GM20000 (cell line): ENCODE data around the gene ZCCHC17.
"Not testable (repeated sequence)": the region's sequence is repeated elsewhere in the genome, so short reads cannot be mapped to it uniquely, and the experiment has no call there.

Experiments used
- DNase-seq: peaks from one replicate; pipeline ENCODE4 v3.0.0; 2012; ENCODE audit warnings: low spot score
- TF ChIP-seq, protein P1 (sequence below): IDR thresholded peaks from 2 replicates; pipeline ENCODE4 v1.5.1; 2012; ENCODE audit warnings: mild to moderate bottlenecking, control low read depth; ENCODE audit errors: extremely low read depth, missing control alignments

ZCCHC17 gene

DNA sequence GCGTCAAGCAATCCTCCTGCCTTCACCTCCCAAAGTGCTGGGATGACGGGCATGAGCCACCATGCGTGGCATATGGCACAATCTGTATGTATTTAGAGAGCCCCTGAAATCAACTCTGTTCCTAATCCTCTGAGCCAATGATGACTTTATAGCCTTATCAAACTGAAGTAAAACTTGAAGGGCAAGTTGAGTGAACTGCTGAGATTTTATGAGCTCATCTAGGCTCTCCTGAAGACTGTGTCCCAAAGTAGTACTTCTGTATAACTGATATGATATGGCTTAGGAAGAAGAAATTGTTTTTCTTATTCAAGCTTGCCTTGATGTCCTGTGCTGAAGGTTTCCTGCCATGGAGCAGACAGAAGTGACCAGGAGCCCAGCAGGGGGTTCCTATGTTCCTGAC lies 33.4 kb upstream of the ZCCHC17 start:
- DNase-seq: no peak
- TF ChIP-seq, protein P1, sequence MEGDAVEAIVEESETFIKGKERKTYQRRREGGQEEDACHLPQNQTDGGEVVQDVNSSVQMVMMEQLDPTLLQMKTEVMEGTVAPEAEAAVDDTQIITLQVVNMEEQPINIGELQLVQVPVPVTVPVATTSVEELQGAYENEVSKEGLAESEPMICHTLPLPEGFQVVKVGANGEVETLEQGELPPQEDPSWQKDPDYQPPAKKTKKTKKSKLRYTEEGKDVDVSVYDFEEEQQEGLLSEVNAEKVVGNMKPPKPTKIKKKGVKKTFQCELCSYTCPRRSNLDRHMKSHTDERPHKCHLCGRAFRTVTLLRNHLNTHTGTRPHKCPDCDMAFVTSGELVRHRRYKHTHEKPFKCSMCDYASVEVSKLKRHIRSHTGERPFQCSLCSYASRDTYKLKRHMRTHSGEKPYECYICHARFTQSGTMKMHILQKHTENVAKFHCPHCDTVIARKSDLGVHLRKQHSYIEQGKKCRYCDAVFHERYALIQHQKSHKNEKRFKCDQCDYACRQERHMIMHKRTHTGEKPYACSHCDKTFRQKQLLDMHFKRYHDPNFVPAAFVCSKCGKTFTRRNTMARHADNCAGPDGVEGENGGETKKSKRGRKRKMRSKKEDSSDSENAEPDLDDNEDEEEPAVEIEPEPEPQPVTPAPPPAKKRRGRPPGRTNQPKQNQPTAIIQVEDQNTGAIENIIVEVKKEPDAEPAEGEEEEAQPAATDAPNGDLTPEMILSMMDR: no peak

DNA sequence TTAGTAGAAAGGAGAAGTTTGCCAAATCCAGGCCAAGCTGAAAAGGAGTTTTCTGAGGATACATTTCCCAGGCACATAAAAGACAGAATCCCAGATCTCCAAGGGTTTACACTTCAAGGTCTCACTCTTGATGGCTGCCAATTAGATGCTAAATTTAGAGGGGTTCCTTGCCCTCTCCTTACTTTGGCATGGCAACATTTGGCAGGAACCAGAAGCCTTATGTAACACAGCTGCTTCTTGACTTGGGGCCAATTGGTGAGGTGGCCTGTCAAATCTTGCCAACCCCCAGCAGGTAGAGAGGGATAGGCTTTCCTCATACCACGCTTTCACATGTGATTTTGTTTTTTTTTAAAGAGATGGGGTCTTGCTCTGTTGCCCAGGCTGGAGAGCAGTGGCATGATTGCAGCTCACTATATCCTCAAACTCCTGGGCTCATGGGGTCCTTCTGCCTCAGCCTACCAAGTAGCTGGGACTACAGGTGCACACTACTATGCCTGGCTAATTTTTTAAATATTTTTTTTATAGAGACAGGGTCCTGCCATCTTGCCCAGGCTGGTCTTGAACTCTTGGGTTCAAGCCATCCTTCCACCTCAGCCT lies 31.9 kb upstream of the ZCCHC17 start:
- TF ChIP-seq, protein P1: no peak

DNA sequence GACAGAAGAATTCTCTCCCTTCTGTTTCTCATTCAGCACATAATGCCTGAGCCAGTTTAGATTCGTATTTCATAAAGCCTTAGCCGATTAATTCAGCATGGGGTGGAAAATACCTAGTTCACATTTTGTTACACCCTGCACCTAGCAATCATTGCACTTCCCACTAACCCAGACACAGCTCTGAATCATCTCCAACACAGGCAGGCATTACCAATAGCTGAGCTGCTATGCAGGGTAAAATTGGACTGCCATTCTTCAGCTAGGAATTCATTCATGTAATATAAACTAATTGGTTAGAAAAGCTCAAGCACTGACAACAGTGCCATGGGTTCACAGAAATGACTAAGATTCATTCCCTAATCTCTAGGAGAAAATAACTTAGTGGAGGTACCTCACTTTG lies 30.3 kb upstream of the ZCCHC17 start:
- TF ChIP-seq, protein P1: no peak
- no peak for DNase-seq

More for the DNA sequence above, 31.9 kb upstream of the ZCCHC17 start:
- no peak for DNase-seq

DNA sequence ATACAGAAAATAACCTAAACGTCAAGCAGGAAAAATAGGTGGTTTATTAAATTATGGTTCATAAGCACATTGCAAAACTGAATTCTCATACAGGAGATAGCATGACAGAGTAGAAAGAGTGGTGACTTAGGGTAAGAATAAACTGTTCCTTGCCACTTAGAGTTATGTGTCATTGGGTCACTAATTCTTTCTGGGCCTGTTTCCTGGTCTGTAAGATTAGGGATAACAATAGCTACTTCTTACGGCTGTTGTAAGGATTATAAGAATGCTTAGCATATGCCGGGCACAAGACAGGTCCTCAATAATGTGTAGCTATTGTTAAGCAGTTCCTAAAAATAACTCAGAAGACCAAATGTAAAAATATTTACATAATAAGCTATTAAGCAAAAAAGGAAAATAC lies 24.5 kb upstream of the ZCCHC17 start:
- TF ChIP-seq, protein P1: no peak

DNA sequence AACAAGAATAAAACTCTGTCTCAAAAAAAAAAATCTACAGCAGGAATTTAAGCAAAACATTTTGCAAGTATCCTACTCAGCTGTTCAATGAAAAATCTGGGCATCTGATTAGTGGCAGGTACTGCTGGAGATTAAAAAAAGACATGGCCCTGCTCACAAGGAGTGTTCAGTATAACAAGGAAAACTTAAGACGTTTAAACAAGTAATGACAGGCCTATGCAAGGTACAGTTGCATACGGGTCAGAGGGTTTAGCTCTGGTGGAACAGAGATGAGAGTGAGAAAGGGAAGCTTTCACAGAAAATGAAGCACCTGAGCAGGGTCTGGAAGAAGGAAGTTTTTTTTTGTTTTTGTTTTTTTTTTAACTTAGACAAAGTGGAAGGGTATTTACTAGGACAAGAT lies 23.2 kb upstream of the ZCCHC17 start:
- TF ChIP-seq, protein P1: no peak
- no peak for DNase-seq

More for the DNA sequence above, 24.5 kb upstream of the ZCCHC17 start:
- DNase-seq: no peak

DNA sequence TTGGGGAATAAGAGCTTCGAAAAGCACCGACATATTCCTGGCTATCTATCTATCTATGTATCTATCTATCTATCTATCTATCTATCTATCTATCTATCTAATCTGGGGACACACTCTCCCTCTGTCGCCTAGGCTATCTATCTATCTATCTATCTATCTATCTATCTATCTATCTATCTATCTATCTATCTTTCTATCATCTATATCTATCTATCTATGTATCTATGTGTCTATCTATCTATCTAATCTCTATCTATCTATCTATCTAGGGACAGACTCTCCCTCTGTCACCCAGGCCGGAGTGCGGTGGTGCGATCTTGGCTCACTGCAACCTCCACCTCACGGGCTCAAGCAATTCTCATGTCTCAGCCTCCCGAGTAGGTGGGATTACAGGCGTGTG lies 14.4 kb upstream of the ZCCHC17 start:
- not testable (repeated sequence) for DNase-seq

DNA sequence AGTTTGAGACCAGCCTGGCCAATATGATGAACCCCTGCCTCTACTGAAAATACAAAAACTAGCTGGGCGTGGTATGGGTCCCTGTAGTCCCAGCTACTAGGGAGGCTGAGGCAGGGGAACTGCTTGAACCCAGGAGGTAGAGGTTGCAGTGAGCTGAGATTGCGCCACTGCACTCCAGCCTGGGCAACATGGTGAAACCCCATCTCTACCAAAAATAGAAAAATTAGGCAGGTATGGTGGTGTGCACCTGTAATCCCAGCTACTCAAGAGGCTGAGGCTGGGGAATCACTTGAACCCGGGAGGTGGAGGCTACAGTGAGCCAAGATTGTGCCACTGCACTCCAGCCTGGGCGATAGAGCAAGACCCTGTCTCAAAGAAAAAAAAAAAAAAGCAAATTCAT lies 9.0 kb upstream of the ZCCHC17 start:
- not testable (repeated sequence) for DNase-seq

DNA sequence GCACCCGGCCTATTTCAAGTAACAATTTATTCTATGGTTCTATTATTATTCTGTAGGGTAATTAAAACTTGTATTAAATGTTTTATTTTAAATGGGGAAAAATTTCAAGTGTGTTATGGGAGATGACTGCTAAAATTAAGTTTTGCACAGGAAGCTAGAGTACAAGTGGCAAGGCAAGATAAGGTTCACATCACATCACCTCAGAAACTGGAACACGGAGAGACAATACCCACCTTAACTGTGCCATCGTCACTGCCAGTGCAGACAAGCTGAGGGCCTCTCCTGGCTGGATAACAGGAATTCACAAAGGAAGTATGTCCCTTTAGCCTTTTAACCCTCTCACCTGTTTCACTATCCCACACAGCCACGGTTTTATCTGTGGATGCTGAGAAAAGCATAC lies 7.8 kb upstream of the ZCCHC17 start:
- DNase-seq: no peak
- TF ChIP-seq, protein P1: no peak
